Measurements from ENCODE around the gene MUC2. TPM values are rescaled to one million over a fixed set of nuclear protein-coding genes. Genes with fewer than 3 reads are reported as not detected.

The MUC2 gene
- total and polyA plus RNA-seq, 2 of the 13 experiments (the other 11 are each of a cell fraction or from before 2014, with no cell fraction given) = not detected

GRCh38 chr11:1121331-1121812 is 46.7 kb downstream of the MUC2 start:
- intact Hi-C loops (cut with micrococcal nuclease; ENCODE audit: unreplicated experiment) (no loop called here), in situ Hi-C loops (cut with HindIII; ENCODE audit: extremely low pct_ligation_motif_present, low pct_unique_long_range_greater_than_20kb) (no loop called here)
- ChIA-PET POLR2A (no interaction called here), CTCF (ENCODE audit: low intra/inter-chr PET ratio, low total read pairs) (no interaction called here)
- no peak overlapping the region for H3K27ac ChIP-seq (ENCODE audit: extremely low read length, insufficient read depth, low read length)
- no peak for TF ChIP-seq ZNF33A (CRISPR knock-in tag; IDR thresholded peaks at IDR 0.05; ENCODE audit: borderline replicate concordance)
- no peak for TF ChIP-seq ARNTL (CRISPR knock-in tag; IDR thresholded peaks at IDR 0.05)
- TF ChIP-seq ZNF468 (CRISPR knock-in tag; IDR thresholded peaks at IDR 0.05) = no peak
- no peak for TF ChIP-seq KDM5B (CRISPR knock-in tag; IDR thresholded peaks at IDR 0.05; ENCODE audit: borderline replicate concordance)
- no peak for TF ChIP-seq ZNF670 (CRISPR knock-in tag; IDR thresholded peaks at IDR 0.05; ENCODE audit: borderline replicate concordance)
- TF ChIP-seq ZNF788 (CRISPR knock-in tag; IDR thresholded peaks at IDR 0.05; ENCODE audit: borderline replicate concordance) = no peak
- no peak for TF ChIP-seq CBX2 (IDR thresholded peaks at IDR 0.05; ENCODE audit: low read depth, low read length)
- TF ChIP-seq CBX2 (CRISPR knock-in tag; IDR thresholded peaks at IDR 0.05; ENCODE audit: low read depth) = no peak
- TF ChIP-seq FOXO1 (CRISPR knock-in tag; IDR thresholded peaks at IDR 0.05) = no peak
- TF ChIP-seq ZXDC (CRISPR knock-in tag; IDR thresholded peaks at IDR 0.05) = no peak
- no peak for TF ChIP-seq ZNF607 (CRISPR knock-in tag; IDR thresholded peaks at IDR 0.05; ENCODE audit: borderline replicate concordance)
- TF ChIP-seq ZNF747 (CRISPR knock-in tag; IDR thresholded peaks at IDR 0.05; ENCODE audit: borderline replicate concordance) = no peak
- no peak for TF ChIP-seq ELF4 (CRISPR knock-in tag; IDR thresholded peaks at IDR 0.05; ENCODE audit: borderline replicate concordance)
- no peaks in the 10 kb centered on the region for H3K36me3 ChIP-seq (replicated peaks in 1 of 2; ENCODE audit: control insufficient read depth in 1 of 2, insufficient read depth in 2 of 2, low read length in 2 of 2)
- no peaks in the 10 kb centered on the region for H3K79me2 ChIP-seq (ENCODE audit: insufficient read depth, low read length)
- no CpG with 5 or more reads among the region's 19 CpGs for WGBS (ENCODE audit: low lambda C conversion rate)
- FAIRE-seq (no peak), DNase-seq (ENCODE audit: low spot score) (no peak), ATAC-seq (no peak; the same call in 2 of the 3 replicates)
- no peaks in the 10 kb centered on the region for H3K4me1 ChIP-seq (ENCODE audit: insufficient read depth, low read length)
- H3K27me3 ChIP-seq (ENCODE audit: control insufficient read depth in 1 of 2, insufficient read depth in 2 of 2, low read length in 2 of 2) = peaks cover 8 to 58% of the 10 kb centered on the region in 2 experiments; a peak in 4 of 5 replicates
- H2AFZ ChIP-seq (ENCODE audit: low read length) = no peak overlapping the region
- H3K9ac ChIP-seq (ENCODE audit: insufficient read depth, low read depth, low read length) = no peak overlapping the region
- no peak overlapping the region for H3K4me2 ChIP-seq (ENCODE audit: low read depth, low read length)
- H3K4me3 ChIP-seq (replicated peaks in 1 of 3; ENCODE audit: insufficient read depth in 1 of 3, low read depth in 2 of 3, low read length in 3 of 3) = no peak overlapping the region
- H4K20me1 ChIP-seq (ENCODE audit: insufficient read depth, low read length) = no peaks in the 10 kb centered on the region; the same call in 1 of the 2 replicates
- BruUV-seq (replicated peaks) = no TSS peak
- no peaks in the 10 kb centered on the region for H3K9me3 ChIP-seq (ENCODE audit: low read length)

Measured in HepG2 (cell line).